H1 (cell line): Measurements from ENCODE around the gene DYNLT2.

Experiments used
- ATF3 ChIP-seq: IDR thresholded peaks from 2 replicates; pipeline ENCODE4 v1.6.1; 2011; ENCODE audit warnings: low read depth, mild to moderate bottlenecking, low read length; ENCODE audit not compliant: insufficient read depth
- SP1 ChIP-seq: IDR thresholded peaks from 2 replicates; pipeline ENCODE4 v1.6.1; 2011; ENCODE audit warnings: low read depth, low read length

GRCh38 chr6:169800668-169801395, 49.5 kb upstream of the DYNLT2 start:
- TF ChIP-seq SP1 (no peak), ATF3 (no peak)
